Hepatocyte (in vitro differentiated cells): ENCODE data around the gene SORL1-AS1.

Experiments used
- DNase-seq: peaks from one replicate; pipeline ENCODE4 v3.0.0-alpha.2; 2016; ENCODE audit warnings: low spot score
- H2AFZ ChIP-seq: fragments of 200-600 bp; sonication (generic); 2 replicates; pipeline ENCODE4 v1.6.0; 2016; ENCODE audit warnings: antibody characterized with exemption, mild to moderate bottlenecking
- H3K27ac ChIP-seq: fragments of 200-600 bp; sonication (generic); 2 replicates; pipeline ENCODE4 v1.5.1; 2016; ENCODE audit warnings: mild to moderate bottlenecking
- H3K27me3 ChIP-seq: fragments of 200-600 bp; sonication (generic); 2 replicates; pipeline ENCODE4 v1.6.1; 2016
- H3K36me3 ChIP-seq: fragments of 200-600 bp; sonication (generic); replicated peaks from 2 replicates; pipeline ENCODE4 v1.5.1; 2016; ENCODE audit warnings: low read depth; ENCODE audit not compliant: insufficient read depth
- H3K4me1 ChIP-seq: fragments of 200-600 bp; sonication (generic); 2 replicates; pipeline ENCODE4 v1.5.1; 2016; ENCODE audit warnings: mild to moderate bottlenecking, moderate library complexity; ENCODE audit not compliant: insufficient read depth
- H3K4me2 ChIP-seq: fragments of 200-600 bp; sonication (generic); 2 replicates; pipeline ENCODE4 v1.6.0; 2016
- H3K4me3 ChIP-seq: fragments of 200-600 bp; sonication (generic); 2 replicates; pipeline ENCODE4 v1.5.1; 2016; ENCODE audit warnings: mild to moderate bottlenecking
- H3K79me2 ChIP-seq: fragments of 200-600 bp; sonication (generic); 2 replicates; pipeline ENCODE4 v1.6.0; 2017; ENCODE audit warnings: mild to moderate bottlenecking
- H3K9me2 ChIP-seq: fragments of 200-600 bp; sonication (generic); replicated peaks from 2 replicates; pipeline ENCODE4 v1.6.0; 2017; ENCODE audit warnings: mild to moderate bottlenecking; ENCODE audit not compliant: insufficient read depth
- H3K9me3 ChIP-seq: fragments of 200-600 bp; sonication (generic); 2 replicates; pipeline ENCODE4 v1.5.1; 2016; ENCODE audit warnings: low read depth, mild to moderate bottlenecking
- H4K20me1 ChIP-seq: fragments of 200-600 bp; sonication (generic); 2 replicates; pipeline ENCODE4 v1.6.0; 2016; ENCODE audit warnings: mild to moderate bottlenecking; ENCODE audit not compliant: insufficient read depth, poor library complexity, severe bottlenecking
- EZH2 ChIP-seq: fragments of 200-600 bp; sonication (generic); IDR thresholded peaks from 2 replicates; pipeline ENCODE4 v1.6.1; 2016; ENCODE audit warnings: antibody characterized with exemption, mild to moderate bottlenecking, borderline replicate concordance
- EZH2phosphoT487 ChIP-seq: fragments of 200-600 bp; sonication (generic); IDR thresholded peaks from one replicate; pipeline ENCODE4 v1.6.1; 2018; ENCODE audit warnings: antibody characterized with exemption, mild to moderate bottlenecking, low read depth, moderate library complexity; ENCODE audit not compliant: unreplicated experiment, severe bottlenecking
- WGBS: methylation state at CpG from one replicate; pipeline ENCODE4 v1.1.6; 2016; ENCODE audit warnings: low lambda C conversion rate; ENCODE audit errors: missing lambda C conversion rate; 5-methylcytosine and 5-hydroxymethylcytosine counted together
- TF ChIP-seq, protein P1 (sequence below): fragments of 200-600 bp; sonication (generic); IDR thresholded peaks from 2 replicates; pipeline ENCODE4 v1.5.1; 2016; ENCODE audit warnings: antibody characterized with exemption, mild to moderate bottlenecking; ENCODE audit not compliant: poor library complexity

Gene SORL1-AS1

DNA sequence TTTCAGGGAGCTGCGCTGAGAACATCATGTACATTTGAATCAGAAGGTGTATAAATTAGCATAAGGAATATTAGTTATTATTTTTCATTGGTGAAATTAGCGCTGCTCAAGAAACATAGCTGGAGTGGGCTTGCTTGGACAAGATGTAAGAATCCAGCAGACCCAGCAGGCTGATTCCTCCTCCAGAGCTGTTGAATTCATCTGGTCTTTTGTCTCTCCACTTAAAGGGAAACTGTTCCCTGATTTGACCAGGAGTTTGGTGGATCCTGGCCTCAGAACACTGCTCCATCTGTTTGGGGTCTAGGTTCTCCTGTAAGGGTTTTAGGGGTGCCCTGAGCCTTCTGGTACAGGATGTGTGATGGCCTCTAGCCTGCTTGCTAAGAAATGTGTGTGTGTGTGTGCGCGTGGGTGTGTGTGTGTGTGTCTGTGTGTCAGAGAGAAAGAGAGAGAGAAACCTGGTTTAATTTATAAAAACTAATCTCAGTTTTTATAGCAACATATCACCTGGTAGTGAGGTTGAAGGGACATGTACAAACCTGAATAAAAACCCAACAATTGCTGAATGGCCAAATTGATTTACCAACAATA, 9.0 kb downstream of the SORL1-AS1 start:
- Histone ChIP-seq H3K4me3 (no peak overlapping the region), H4K20me1 (no peaks in the 10 kb centered on the region), H2AFZ (no peak overlapping the region), H3K36me3 (no peaks in the 10 kb centered on the region), H3K27ac (no peak overlapping the region), H3K9me2 (no peaks in the 10 kb centered on the region), H3K79me2 (no peaks in the 10 kb centered on the region), H3K27me3 (no peaks in the 10 kb centered on the region), H3K4me1 (no peaks in the 10 kb centered on the region), H3K9me3 (no peaks in the 10 kb centered on the region), H3K4me2 (no peak overlapping the region)
- no peak for DNase-seq
- TF ChIP-seq, protein P1, sequence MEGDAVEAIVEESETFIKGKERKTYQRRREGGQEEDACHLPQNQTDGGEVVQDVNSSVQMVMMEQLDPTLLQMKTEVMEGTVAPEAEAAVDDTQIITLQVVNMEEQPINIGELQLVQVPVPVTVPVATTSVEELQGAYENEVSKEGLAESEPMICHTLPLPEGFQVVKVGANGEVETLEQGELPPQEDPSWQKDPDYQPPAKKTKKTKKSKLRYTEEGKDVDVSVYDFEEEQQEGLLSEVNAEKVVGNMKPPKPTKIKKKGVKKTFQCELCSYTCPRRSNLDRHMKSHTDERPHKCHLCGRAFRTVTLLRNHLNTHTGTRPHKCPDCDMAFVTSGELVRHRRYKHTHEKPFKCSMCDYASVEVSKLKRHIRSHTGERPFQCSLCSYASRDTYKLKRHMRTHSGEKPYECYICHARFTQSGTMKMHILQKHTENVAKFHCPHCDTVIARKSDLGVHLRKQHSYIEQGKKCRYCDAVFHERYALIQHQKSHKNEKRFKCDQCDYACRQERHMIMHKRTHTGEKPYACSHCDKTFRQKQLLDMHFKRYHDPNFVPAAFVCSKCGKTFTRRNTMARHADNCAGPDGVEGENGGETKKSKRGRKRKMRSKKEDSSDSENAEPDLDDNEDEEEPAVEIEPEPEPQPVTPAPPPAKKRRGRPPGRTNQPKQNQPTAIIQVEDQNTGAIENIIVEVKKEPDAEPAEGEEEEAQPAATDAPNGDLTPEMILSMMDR: no peak
- TF ChIP-seq EZH2phosphoT487 (no peak), EZH2 (no peak)
- WGBS: 90% methylated on average over 4 of the region's 4 CpGs

DNA sequence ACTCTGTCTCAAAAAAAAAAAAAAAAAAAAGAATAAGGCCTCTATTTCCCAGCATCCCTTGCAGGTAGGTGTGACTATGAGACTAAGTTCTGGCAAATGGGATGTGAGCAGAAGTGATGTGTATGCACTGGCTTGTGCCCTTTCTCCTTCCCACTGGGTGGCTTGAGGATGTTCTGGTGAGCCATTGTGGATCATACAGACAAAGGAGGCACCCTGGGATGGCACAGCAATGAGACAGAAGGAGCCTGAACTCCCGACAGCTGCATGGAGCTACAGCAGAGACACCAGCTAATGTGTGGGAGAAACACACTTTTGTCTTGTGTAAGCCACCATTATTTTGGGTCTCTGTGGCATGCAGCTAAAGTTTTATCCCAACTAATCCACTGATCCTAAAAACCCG, 11.2 kb downstream of the SORL1-AS1 start:
- Histone ChIP-seq H3K36me3 (no peaks in the 10 kb centered on the region), H3K4me1 (no peaks in the 10 kb centered on the region), H3K9me3 (no peaks in the 10 kb centered on the region), H3K4me2 (no peak overlapping the region), H3K4me3 (no peak overlapping the region), H3K27me3 (no peaks in the 10 kb centered on the region), H3K9me2 (no peaks in the 10 kb centered on the region), H3K79me2 (no peaks in the 10 kb centered on the region), H2AFZ (no peak overlapping the region), H3K27ac (no peak overlapping the region), H4K20me1 (no peaks in the 10 kb centered on the region)
- 95% methylated on average over 2 of the region's 2 CpGs for WGBS
- no peak for DNase-seq
- TF ChIP-seq EZH2 (no peak), EZH2phosphoT487 (no peak)
- TF ChIP-seq, protein P1: no peak

DNA sequence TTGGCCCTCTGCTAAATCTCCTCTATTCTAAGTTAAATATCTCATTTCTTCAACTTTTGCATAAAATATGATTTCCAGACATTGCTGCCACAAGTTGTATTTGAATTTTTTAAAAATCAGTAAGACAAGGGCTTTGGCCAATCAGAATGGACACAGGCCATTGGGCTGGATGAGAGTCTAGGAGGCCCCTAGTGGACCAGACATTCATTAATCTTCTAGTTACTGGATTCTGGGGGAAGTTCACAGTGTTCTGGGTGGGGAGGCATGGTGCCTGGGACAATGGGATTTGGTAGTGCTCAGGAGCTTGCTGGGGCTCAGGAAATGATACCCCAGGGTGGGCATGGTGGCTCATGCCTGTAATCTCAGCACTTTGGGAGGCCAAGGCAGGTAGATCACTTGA, 13.0 kb downstream of the SORL1-AS1 start:
- no peaks in the 10 kb centered on the region for H3K9me3 ChIP-seq
- no peak overlapping the region for H3K4me3 ChIP-seq
- TF ChIP-seq EZH2 (no peak), EZH2phosphoT487 (no peak)
- TF ChIP-seq, protein P1: no peak
- no peaks in the 10 kb centered on the region for H3K36me3 ChIP-seq
- H3K4me1 ChIP-seq: no peaks in the 10 kb centered on the region
- H4K20me1 ChIP-seq: no peaks in the 10 kb centered on the region
- H3K9me2 ChIP-seq: no peaks in the 10 kb centered on the region
- no peaks in the 10 kb centered on the region for H3K79me2 ChIP-seq
- H3K27me3 ChIP-seq: no peaks in the 10 kb centered on the region
- H3K27ac ChIP-seq: no peak overlapping the region
- no peak overlapping the region for H3K4me2 ChIP-seq
- H2AFZ ChIP-seq: no peak overlapping the region
- DNase-seq: no peak

DNA sequence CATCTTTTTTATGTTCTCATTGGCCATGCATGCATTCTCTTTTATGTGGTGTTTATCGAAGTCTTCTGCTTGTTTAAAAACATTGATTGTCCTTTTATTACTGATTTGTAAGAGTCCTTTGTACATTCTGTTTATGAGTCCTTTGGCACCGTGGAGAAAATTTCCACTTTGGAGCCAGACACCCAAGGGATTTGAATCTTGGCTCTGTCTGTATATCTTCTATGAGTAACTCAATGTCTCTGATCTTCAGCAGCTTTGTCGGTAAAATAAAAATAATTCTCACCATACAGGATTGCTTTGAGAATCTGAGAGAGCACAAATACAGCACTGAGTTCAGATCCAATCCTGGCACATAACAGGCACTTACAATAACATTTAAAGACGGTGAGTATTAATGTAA, 13.4 kb downstream of the SORL1-AS1 start:
- H3K9me2 ChIP-seq: no peaks in the 10 kb centered on the region
- no peaks in the 10 kb centered on the region for H3K4me1 ChIP-seq
- WGBS: 89% methylated on average over 4 of the region's 4 CpGs
- H3K79me2 ChIP-seq: no peaks in the 10 kb centered on the region
- no peak for DNase-seq
- H3K4me3 ChIP-seq: no peak overlapping the region
- H2AFZ ChIP-seq: no peak overlapping the region
- TF ChIP-seq, protein P1: no peak
- no peak for TF ChIP-seq EZH2phosphoT487
- TF ChIP-seq EZH2: no peak
- H3K27ac ChIP-seq: no peak overlapping the region
- no peaks in the 10 kb centered on the region for H4K20me1 ChIP-seq
- no peaks in the 10 kb centered on the region for H3K36me3 ChIP-seq
- H3K27me3 ChIP-seq: no peaks in the 10 kb centered on the region
- no peak overlapping the region for H3K4me2 ChIP-seq
- H3K9me3 ChIP-seq: no peaks in the 10 kb centered on the region
